Cardiac fibroblast (primary cell): ENCODE measurements around the gene NNMT.

Experiments
- DNase-seq, 2 donors: peaks; one replicate each; pipeline versions ENCODE4 v3.0.0 to v3.0.0-alpha.2; 2010; ENCODE audit warnings: low read depth in 2 of 2
- H3K4me3 ChIP-seq, 2 donors: replicated peaks in 1 of 2; 1 replicate in 1 of 2; 2 replicates in 1 of 2; pipeline ENCODE4 v1.5.1; 2011; ENCODE audit warnings: low read depth in 2 of 2, low read length in 2 of 2, mild to moderate bottlenecking in 2 of 2, moderate library complexity in 1 of 2
- TF ChIP-seq, protein P1 (sequence below): IDR thresholded peaks from one replicate; pipeline ENCODE4 v1.5.1; 2011; ENCODE audit warnings: low read depth, mild to moderate bottlenecking, low read length, inconsistent platforms

NNMT gene

GRCh38 chr11:114258696-114259095, 37.5 kb upstream of the NNMT start:
- H3K4me3 ChIP-seq, result no peak overlapping the region
- TF ChIP-seq, protein P1, sequence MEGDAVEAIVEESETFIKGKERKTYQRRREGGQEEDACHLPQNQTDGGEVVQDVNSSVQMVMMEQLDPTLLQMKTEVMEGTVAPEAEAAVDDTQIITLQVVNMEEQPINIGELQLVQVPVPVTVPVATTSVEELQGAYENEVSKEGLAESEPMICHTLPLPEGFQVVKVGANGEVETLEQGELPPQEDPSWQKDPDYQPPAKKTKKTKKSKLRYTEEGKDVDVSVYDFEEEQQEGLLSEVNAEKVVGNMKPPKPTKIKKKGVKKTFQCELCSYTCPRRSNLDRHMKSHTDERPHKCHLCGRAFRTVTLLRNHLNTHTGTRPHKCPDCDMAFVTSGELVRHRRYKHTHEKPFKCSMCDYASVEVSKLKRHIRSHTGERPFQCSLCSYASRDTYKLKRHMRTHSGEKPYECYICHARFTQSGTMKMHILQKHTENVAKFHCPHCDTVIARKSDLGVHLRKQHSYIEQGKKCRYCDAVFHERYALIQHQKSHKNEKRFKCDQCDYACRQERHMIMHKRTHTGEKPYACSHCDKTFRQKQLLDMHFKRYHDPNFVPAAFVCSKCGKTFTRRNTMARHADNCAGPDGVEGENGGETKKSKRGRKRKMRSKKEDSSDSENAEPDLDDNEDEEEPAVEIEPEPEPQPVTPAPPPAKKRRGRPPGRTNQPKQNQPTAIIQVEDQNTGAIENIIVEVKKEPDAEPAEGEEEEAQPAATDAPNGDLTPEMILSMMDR, result no peak
- DNase-seq, result no peak

DNA sequence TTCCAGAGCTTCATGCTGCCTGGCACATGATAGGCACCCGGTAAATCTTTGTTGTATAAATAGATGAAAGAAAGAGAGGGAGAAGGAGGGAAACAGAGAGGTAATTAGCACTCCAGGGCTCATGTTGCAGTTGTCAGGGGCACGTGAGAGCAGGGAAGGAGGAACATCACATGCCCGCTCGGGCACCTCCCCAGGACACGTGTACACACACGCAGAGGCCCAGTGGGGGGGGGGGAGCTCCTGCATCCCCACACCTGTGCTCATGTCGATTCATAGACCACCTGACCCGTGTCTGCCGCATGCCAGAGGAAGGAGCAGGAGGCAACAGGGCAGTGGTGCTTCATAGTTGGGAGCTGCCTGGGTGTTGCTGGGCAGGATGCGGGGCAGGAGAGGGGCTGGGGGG, 37.1 kb upstream of the NNMT start:
- no peak for DNase-seq
- H3K4me3 ChIP-seq, result no peak overlapping the region
- TF ChIP-seq, protein P1, result no peak

GRCh38 chr11:114259551-114259983, 36.6 kb upstream of the NNMT start:
- TF ChIP-seq, protein P1, result no peak
- DNase-seq, result no peak
- H3K4me3 ChIP-seq, result no peak overlapping the region

DNA sequence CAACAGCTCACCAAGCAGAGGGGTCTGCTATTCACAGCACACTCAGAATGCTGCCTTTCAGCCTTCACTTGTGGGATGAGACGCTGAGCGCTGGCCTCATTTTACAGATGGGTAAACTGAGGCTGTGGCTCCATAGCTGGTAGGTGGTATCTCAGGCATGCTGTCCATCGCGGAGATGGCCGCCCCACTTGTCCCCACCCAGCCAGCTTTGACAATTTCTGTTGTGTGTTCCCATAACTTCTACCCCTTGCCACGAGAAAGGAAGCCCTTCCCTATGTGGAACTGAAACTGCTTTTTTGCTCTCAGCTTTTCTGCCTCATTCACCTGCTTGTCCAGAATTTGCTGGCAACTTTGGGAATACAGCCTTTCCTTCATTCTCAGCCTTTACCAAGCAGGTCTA, 36.1 kb upstream of the NNMT start:
- H3K4me3 ChIP-seq, result no peak overlapping the region
- TF ChIP-seq, protein P1, result no peak

GRCh38 chr11:114260483-114260882, 35.7 kb upstream of the NNMT start:
- TF ChIP-seq, protein P1, result no peak
- no peak overlapping the region for H3K4me3 ChIP-seq
- DNase-seq, result no peak

More for the DNA sequence above, 36.1 kb upstream of the NNMT start:
- DNase-seq, result no peak

GRCh38 chr11:114261791-114262190, 34.4 kb upstream of the NNMT start:
- TF ChIP-seq, protein P1, result no peak
- no peak overlapping the region for H3K4me3 ChIP-seq
- no peak for DNase-seq
